H9 (cell line): ENCODE results near the gene NOTCH1. TPM values are rescaled to one million over a fixed set of nuclear protein-coding genes. Genes with fewer than 3 reads are reported as not detected.

Experiments
- DNase-seq: peaks from one replicate; pipeline ENCODE4 v3.0.0-alpha.2; 2017
- H2AFZ ChIP-seq: one replicate; pipeline ENCODE4 v1.6.1; 2013; ENCODE audit warnings: mild to moderate bottlenecking, low read length, control low read depth, moderate library complexity
- H2AK5ac ChIP-seq: 2 replicates; pipeline ENCODE4 v1.6.1; 2013; ENCODE audit warnings: low read length, control low read depth, mixed read lengths; ENCODE audit not compliant: insufficient read length
- H2BK120ac ChIP-seq: one replicate; pipeline ENCODE4 v1.6.1; 2013; ENCODE audit warnings: low read depth, mild to moderate bottlenecking, low read length, control low read depth, inconsistent platforms; ENCODE audit not compliant: poor library complexity, severe bottlenecking
- H2BK12ac ChIP-seq: 2 replicates; pipeline ENCODE4 v1.6.1; 2013; ENCODE audit warnings: low read length, control low read depth, mixed read lengths, low read depth; ENCODE audit not compliant: insufficient read length
- H2BK15ac ChIP-seq: 2 replicates; pipeline ENCODE4 v1.6.1; 2013; ENCODE audit warnings: low read depth, low read length, control low read depth
- H2BK20ac ChIP-seq: one replicate; pipeline ENCODE4 v1.6.1; 2013; ENCODE audit warnings: low read depth, mild to moderate bottlenecking, low read length, control low read depth, inconsistent platforms; ENCODE audit not compliant: poor library complexity, severe bottlenecking
- H2BK5ac ChIP-seq: 2 replicates; pipeline ENCODE4 v1.6.1; 2013; ENCODE audit warnings: low read length, control low read depth, mixed read lengths; ENCODE audit not compliant: insufficient read length
- H3K14ac ChIP-seq: 2 replicates; pipeline ENCODE4 v1.6.1; 2013; ENCODE audit warnings: low read length, control low read depth; ENCODE audit not compliant: insufficient read depth
- H3K18ac ChIP-seq: 2 replicates; pipeline ENCODE4 v1.6.1; 2013; ENCODE audit warnings: low read depth, mild to moderate bottlenecking, mixed read lengths, low read length, control low read depth; ENCODE audit not compliant: insufficient read length
- H3K23ac ChIP-seq: 2 replicates; pipeline ENCODE4 v1.6.1; 2013; ENCODE audit warnings: low read length, control low read depth, mixed read lengths, low read depth; ENCODE audit not compliant: insufficient read length
- H3K23me2 ChIP-seq: 2 replicates; pipeline ENCODE4 v1.6.1; 2013; ENCODE audit warnings: low read depth, mild to moderate bottlenecking, mixed read lengths, low read length, control low read depth; ENCODE audit not compliant: insufficient read length, poor library complexity, severe bottlenecking
- H3K27ac ChIP-seq: 2 replicates; pipeline ENCODE4 v1.5.1; 2013; ENCODE audit warnings: low read length, control low read depth, mixed read lengths, low read depth; ENCODE audit not compliant: insufficient read length
- H3K27me3 ChIP-seq: 2 replicates; pipeline ENCODE4 v1.6.1; 2013; ENCODE audit warnings: low read length, control low read depth, inconsistent platforms; ENCODE audit not compliant: insufficient read depth
- H3K4ac ChIP-seq: 2 replicates; pipeline ENCODE4 v1.6.1; 2013; ENCODE audit warnings: low read depth, mild to moderate bottlenecking, control low read depth, inconsistent platforms, low read length, moderate library complexity
- H3K4me1 ChIP-seq: 2 replicates; pipeline ENCODE4 v1.6.1; 2013; ENCODE audit warnings: low read length, control low read depth, inconsistent platforms; ENCODE audit not compliant: insufficient read depth
- H3K4me2 ChIP-seq: 2 replicates; pipeline ENCODE4 v1.6.1; 2013; ENCODE audit warnings: low read length, control low read depth, mixed read lengths; ENCODE audit not compliant: insufficient read length, insufficient read depth
- H3K56ac ChIP-seq: 2 replicates; pipeline ENCODE4 v1.6.1; 2013; ENCODE audit warnings: low read depth, mild to moderate bottlenecking, mixed read lengths, low read length, control low read depth; ENCODE audit not compliant: insufficient read length
- H3K79me1 ChIP-seq: 2 replicates; pipeline ENCODE4 v1.6.1; 2013; ENCODE audit warnings: low read depth, mild to moderate bottlenecking, moderate library complexity, low read length, control low read depth, inconsistent platforms; ENCODE audit not compliant: insufficient read depth, poor library complexity, severe bottlenecking
- H3K79me2 ChIP-seq: 2 replicates; pipeline ENCODE4 v1.6.1; 2013; ENCODE audit warnings: low read length, control low read depth, inconsistent platforms; ENCODE audit not compliant: insufficient read depth
- H3K9ac ChIP-seq: 2 replicates; pipeline ENCODE4 v1.6.1; 2013; ENCODE audit warnings: low read length, control low read depth, mixed read lengths; ENCODE audit not compliant: insufficient read length; ENCODE audit errors: extremely low read depth
- H3K9me3 ChIP-seq: one replicate; pipeline ENCODE4 v1.6.1; 2013; ENCODE audit warnings: low read depth, low read length, inconsistent platforms; ENCODE audit not compliant: control insufficient read depth
- H3T11ph ChIP-seq: one replicate; pipeline ENCODE4 v1.6.1; 2013; ENCODE audit warnings: mild to moderate bottlenecking, low read length, control low read depth, inconsistent platforms
- H4K20me1 ChIP-seq: one replicate; pipeline ENCODE4 v1.6.1; 2013; ENCODE audit not compliant: control insufficient read depth, insufficient read length, insufficient read depth
- H4K5ac ChIP-seq: 2 replicates; pipeline ENCODE4 v1.6.1; 2013; ENCODE audit warnings: low read depth, mild to moderate bottlenecking, mixed read lengths, low read length, control low read depth; ENCODE audit not compliant: insufficient read length
- H4K8ac ChIP-seq: replicated peaks from 2 replicates; pipeline ENCODE4 v1.6.1; 2013; ENCODE audit warnings: low read length, control low read depth, mixed read lengths, low read depth; ENCODE audit not compliant: insufficient read length
- H4K91ac ChIP-seq: 2 replicates; pipeline ENCODE4 v1.6.1; 2013; ENCODE audit warnings: low read depth, mild to moderate bottlenecking, moderate library complexity, mixed read lengths, low read length, control low read depth; ENCODE audit not compliant: insufficient read length
- H3K27ac Mint-ChIP-seq, 3 experiments: 2 replicates in 2 of 3; 3 replicates in 1 of 3; pipeline ENCODE4 v1.8.0; 2020 to 2021; ENCODE audit warnings: mixed read lengths in 3 of 3, mild to moderate bottlenecking in 1 of 3, moderate library complexity in 1 of 3
- H3K27me3 Mint-ChIP-seq: 2 replicates; pipeline ENCODE4 v1.8.0; 2021; ENCODE audit warnings: low read depth, mild to moderate bottlenecking, moderate library complexity, mixed read lengths
- H3K36me3 Mint-ChIP-seq, 3 experiments: 2 replicates in 2 of 3; 3 replicates in 1 of 3; pipeline ENCODE4 v1.8.0; 2020 to 2021; ENCODE audit warnings: low read depth in 3 of 3, mixed read lengths in 3 of 3; ENCODE audit not compliant: insufficient read depth in 1 of 3
- H3K4me1 Mint-ChIP-seq, 2 experiments: 2 replicates each; pipeline ENCODE4 v1.8.0; 2020; ENCODE audit warnings: mixed read lengths in 2 of 2
- H3K4me3 Mint-ChIP-seq, 2 experiments: 2 replicates in 1 of 2; 3 replicates in 1 of 2; pipeline ENCODE4 v1.8.0; 2020 to 2021; ENCODE audit warnings: mild to moderate bottlenecking in 2 of 2, mixed read lengths in 2 of 2, moderate library complexity in 1 of 2
- H3K9me3 Mint-ChIP-seq, 2 experiments: 2 replicates in 1 of 2; 3 replicates in 1 of 2; pipeline ENCODE4 v1.8.0; 2020; ENCODE audit warnings: mild to moderate bottlenecking in 2 of 2, mixed read lengths in 2 of 2, moderate library complexity in 1 of 2
- CTCF ChIP-seq: fragments of 200-600 bp; sonication (generic); conservative IDR thresholded peaks from 3 replicates; pipeline ENCODE4 v1.8.0; 2021; ENCODE audit warnings: antibody characterized with exemption, mild to moderate bottlenecking
- WGBS: extraction: QIAGEN DNeasy Blood & Tissue Kit; methylation state at CpG from one replicate; pipeline ENCODE4 v1.1.7; 2013; ENCODE audit warnings: missing lambda C conversion rate, low lambda C conversion rate, mixed read lengths; ENCODE audit not compliant: insufficient read length; ENCODE audit errors: extremely low coverage; 5-methylcytosine and 5-hydroxymethylcytosine counted together
- total RNA-seq: library from RNA; stranded (reverse); gene quantifications from 2 replicates; pipeline ENCODE4 v1.2.1, GENCODE V29; 2021

NOTCH1 gene
- total RNA-seq, 1 experiment from 2014 or later = 71.6 TPM

- WGBS = no CpG with 5 or more reads among the region's 34 CpGs
- Histone ChIP-seq H3K23me2 (no peaks in the 10 kb centered on the region), H2AFZ (no peak overlapping the region), H3K4me2 (no peak overlapping the region), H2AK5ac (no peak overlapping the region), H3K79me2 (peaks cover 39% of the 10 kb centered on the region), H3K18ac (no peak overlapping the region), H3K9ac (no peak overlapping the region), H3K27ac (no peak overlapping the region), H2BK120ac (no peak overlapping the region), H4K20me1 (peaks cover 2% of the 10 kb centered on the region), H3K27me3 (no peaks in the 10 kb centered on the region), H4K5ac (no peak overlapping the region), H3K56ac (no peak overlapping the region), H3K23ac (no peak overlapping the region), H2BK20ac (no peak overlapping the region), H3K4ac (no peak overlapping the region), H2BK12ac (no peak overlapping the region), H2BK5ac (no peak overlapping the region), H2BK15ac (no peak overlapping the region), H3K9me3 (no peaks in the 10 kb centered on the region), H4K8ac (no peak overlapping the region), H3K79me1 (peaks cover 26% of the 10 kb centered on the region), H3K14ac (no peak overlapping the region), H3K4me1 (no peaks in the 10 kb centered on the region), H4K91ac (no peak overlapping the region), H3T11ph (no peak overlapping the region)
- Mint-ChIP-seq H3K9me3 (no peaks in the 10 kb centered on the region), H3K27ac (peak overlapping the region in 1 of 3 experiments; percentile 49; a peak in 2 of 7 replicates), H3K4me3 (no peak overlapping the region), H3K36me3 (peaks cover 37 to 81% (median 80%) of the 10 kb centered on the region in 3 experiments; a peak in 6 of 7 replicates), H3K4me1 (no peaks in the 10 kb centered on the region), H3K27me3 (no peaks in the 10 kb centered on the region)
- DNase-seq = no peak
- TF ChIP-seq CTCF = no peak
These were observed 70.6 kb downstream of the NOTCH1 start for GRCh38 chr9:136474974-136475865.
